Transverse colon (tissue), 4 donors: Measurements from ENCODE around the gene AMMECR1. TPM values are rescaled to one million over a fixed set of nuclear protein-coding genes. Genes with fewer than 3 reads are reported as not detected.

ENCODE experiments used
- DNase-seq: peaks from one replicate; pipeline ENCODE4 v3.0.0-alpha.2; 2019
- H3K27ac ChIP-seq, 4 donors: fragments of 200-600 bp; sonication (generic); 2 replicates each; pipeline ENCODE4 v1.5.1; 2016 to 2018; ENCODE audit warnings: inconsistent platforms in 4 of 4
- H3K27me3 ChIP-seq: fragments of 200-600 bp; sonication (generic); 2 replicates; pipeline ENCODE4 v1.5.1; 2017; ENCODE audit warnings: inconsistent platforms
- H3K36me3 ChIP-seq, 4 donors: fragments of 200-600 bp; sonication (generic); 2 replicates each; pipeline ENCODE4 v1.5.1; 2017 to 2019; ENCODE audit warnings: inconsistent platforms in 4 of 4
- H3K4me1 ChIP-seq, 4 donors: fragments of 200-600 bp; sonication (generic); 2 replicates each; pipeline ENCODE4 v1.5.1; 2017 to 2020; ENCODE audit warnings: inconsistent platforms in 4 of 4
- H3K4me3 ChIP-seq, 4 donors: fragments of 200-600 bp; sonication (generic); 1 replicate in 1 of 4; 2 replicates in 3 of 4; pipeline versions ENCODE4 v1.5.1 to v1.6.1; 2017 to 2019; ENCODE audit warnings: inconsistent platforms in 4 of 4
- H3K9me3 ChIP-seq, 2 donors: fragments of 200-600 bp; sonication (generic); 2 replicates each; pipeline ENCODE4 v1.5.1; 2017 to 2019; ENCODE audit warnings: inconsistent platforms in 2 of 2
- CTCF ChIP-seq, 5 experiments: fragments of 200-600 bp in 3 of 5; fragments of 450-650 bp in 2 of 5; sonication (generic) in 3 of 5; IDR thresholded peaks; 1 replicate in 2 of 5; 2 replicates in 3 of 5; pipeline ENCODE4 v1.5.1; 2016 to 2017; ENCODE audit warnings: antibody characterized with exemption in 5 of 5, inconsistent platforms in 3 of 5, mild to moderate bottlenecking in 2 of 5, moderate library complexity in 1 of 5
- EP300 ChIP-seq: sonication (generic); formaldehyde crosslinking; IDR thresholded peaks from one replicate; pipeline ENCODE4 v1.6.1; 2017; ENCODE audit warnings: antibody characterized with exemption, low read depth
- POLR2A ChIP-seq: fragments of 450-650 bp; IDR thresholded peaks from one replicate; pipeline ENCODE4 v1.6.1; 2016; ENCODE audit warnings: antibody characterized with exemption, mild to moderate bottlenecking, moderate library complexity
- POLR2AphosphoS5 ChIP-seq, 3 donors: sonication (generic); formaldehyde crosslinking; IDR thresholded peaks; one replicate each; pipeline ENCODE4 v1.6.1; 2016; ENCODE audit warnings: antibody characterized with exemption in 3 of 3
- WGBS, 2 donors: methylation state at CpG; one replicate each; pipeline ENCODE4 v1.1.5; 2018; ENCODE audit warnings: low coverage in 1 of 2; 5-methylcytosine and 5-hydroxymethylcytosine counted together
- in situ Hi-C, 4 donors: fragments of 200-750 bp; cut with MboI; loops; one replicate each; pipeline versions ENCODE4 v1.15.0 to v1.15.1; 2017; ENCODE audit warnings: low sequenced_read_pairs in 3 of 4, low pct_ligation_motif_present in 1 of 4, low pct_unique_long_range_greater_than_20kb in 1 of 4
- intact Hi-C: fragments of 100-400 bp; cut with DNase I; formaldehyde crosslinking; loops from one replicate; pipeline ENCODE4 v1.15.1; 2023; ENCODE audit warnings: low total_unique reads
- total RNA-seq, 4 donors: library from RNA; depleted of rRNA; stranded (reverse); fragments of >200 nt; gene quantifications; one replicate each; pipeline ENCODE4 v1.1.0, GENCODE V29; 2016

The AMMECR1 gene
- total RNA-seq, 4 donors from 2014 or later, result 2.6 to 15.3 (median 8.6) TPM

GRCh38 chrX:110219920-110220319 is 98.0 kb downstream of the AMMECR1 start:
- 43% methylated on average over 1 of the region's 1 CpG; no CpG with 5 or more reads in 1 of the 2 donors for WGBS, 2 donors
- H3K36me3 ChIP-seq, result no peaks in the 10 kb centered on the region
- in situ Hi-C loops, result no loop called here
- DNase-seq, result no peak
- no peak overlapping the region for H3K4me3 ChIP-seq
- intact Hi-C loops, result no loop called here
- peaks cover 0 to 2% (median 0%) of the 10 kb centered on the region in 4 donors for H3K4me1 ChIP-seq
- no peak overlapping the region for H3K27ac ChIP-seq
- H3K9me3 ChIP-seq, result no peaks in the 10 kb centered on the region
- TF ChIP-seq CTCF (IDR thresholded peaks at IDR 0.05) (no peak), POLR2AphosphoS5 (IDR thresholded peaks at IDR 0.05) (no peak), EP300 (no peak), POLR2A (no peak)
- H3K27me3 ChIP-seq, result no peaks in the 10 kb centered on the region

- TF ChIP-seq EP300, result no peak
- TF ChIP-seq CTCF (IDR thresholded peaks at IDR 0.05), result no peak
- no peak for TF ChIP-seq POLR2AphosphoS5 (IDR thresholded peaks at IDR 0.05)
- TF ChIP-seq POLR2A, result no peak
- Histone ChIP-seq H3K4me1 (peaks cover 0 to 2% (median 0%) of the 10 kb centered on the region in 4 donors), H3K27me3 (no peaks in the 10 kb centered on the region), H3K4me3 (no peak overlapping the region), H3K9me3 (no peaks in the 10 kb centered on the region), H3K27ac (no peak overlapping the region), H3K36me3 (no peaks in the 10 kb centered on the region)
- WGBS, 2 donors, result 63% methylated on average over 2 of the region's 2 CpGs; no CpG with 5 or more reads in 1 of the 2 donors
- no peak for DNase-seq
- in situ Hi-C loops (no loop called here), intact Hi-C loops (no loop called here)
These were observed 99.3 kb downstream of the AMMECR1 start for GRCh38 chrX:110218591-110218990.

GRCh38 chrX:110216027-110216426 is 101.9 kb downstream of the AMMECR1 start:
- 62 to 85% methylated on average over 4 of the region's 4 CpGs for WGBS, 2 donors
- Histone ChIP-seq H3K36me3 (no peaks in the 10 kb centered on the region), H3K27ac (no peak overlapping the region), H3K9me3 (no peaks in the 10 kb centered on the region), H3K4me3 (no peak overlapping the region), H3K4me1 (peaks cover 0 to 2% (median 0%) of the 10 kb centered on the region in 4 donors), H3K27me3 (no peaks in the 10 kb centered on the region)
- intact Hi-C loops, result no loop called here
- TF ChIP-seq POLR2AphosphoS5 (IDR thresholded peaks at IDR 0.05), result no peak
- no peak for TF ChIP-seq POLR2A
- no peak for TF ChIP-seq CTCF (IDR thresholded peaks at IDR 0.05)
- TF ChIP-seq EP300, result no peak
- in situ Hi-C loops, result no loop called here
- DNase-seq, result no peak

- Histone ChIP-seq H3K36me3 (no peaks in the 10 kb centered on the region), H3K4me3 (no peak overlapping the region), H3K4me1 (peaks cover 0 to 2% (median 0%) of the 10 kb centered on the region in 4 donors), H3K27me3 (no peaks in the 10 kb centered on the region), H3K9me3 (no peaks in the 10 kb centered on the region), H3K27ac (no peak overlapping the region)
- no peak for TF ChIP-seq CTCF (IDR thresholded peaks at IDR 0.05)
- no peak for TF ChIP-seq EP300
- TF ChIP-seq POLR2AphosphoS5 (IDR thresholded peaks at IDR 0.05), result no peak
- TF ChIP-seq POLR2A, result no peak
- DNase-seq, result no peak
- 69% methylated on average over 1 of the region's 1 CpG; no CpG with 5 or more reads in 1 of the 2 donors for WGBS, 2 donors
- in situ Hi-C loops, result no loop called here
- intact Hi-C loops, result no loop called here
These were observed 102.5 kb downstream of the AMMECR1 start for GRCh38 chrX:110215411-110215810.
